Measurements from ENCODE around the gene SHF. TPM values are rescaled to one million over a fixed set of nuclear protein-coding genes. Genes with fewer than 3 reads are reported as not detected.

SHF gene
- total RNA-seq, 1 experiment from 2014 or later: 21.7 TPM

- H4K5ac ChIP-seq (ENCODE audit: insufficient read length, low read depth, low read length): no peak overlapping the region
- TF ChIP-seq, protein P1, sequence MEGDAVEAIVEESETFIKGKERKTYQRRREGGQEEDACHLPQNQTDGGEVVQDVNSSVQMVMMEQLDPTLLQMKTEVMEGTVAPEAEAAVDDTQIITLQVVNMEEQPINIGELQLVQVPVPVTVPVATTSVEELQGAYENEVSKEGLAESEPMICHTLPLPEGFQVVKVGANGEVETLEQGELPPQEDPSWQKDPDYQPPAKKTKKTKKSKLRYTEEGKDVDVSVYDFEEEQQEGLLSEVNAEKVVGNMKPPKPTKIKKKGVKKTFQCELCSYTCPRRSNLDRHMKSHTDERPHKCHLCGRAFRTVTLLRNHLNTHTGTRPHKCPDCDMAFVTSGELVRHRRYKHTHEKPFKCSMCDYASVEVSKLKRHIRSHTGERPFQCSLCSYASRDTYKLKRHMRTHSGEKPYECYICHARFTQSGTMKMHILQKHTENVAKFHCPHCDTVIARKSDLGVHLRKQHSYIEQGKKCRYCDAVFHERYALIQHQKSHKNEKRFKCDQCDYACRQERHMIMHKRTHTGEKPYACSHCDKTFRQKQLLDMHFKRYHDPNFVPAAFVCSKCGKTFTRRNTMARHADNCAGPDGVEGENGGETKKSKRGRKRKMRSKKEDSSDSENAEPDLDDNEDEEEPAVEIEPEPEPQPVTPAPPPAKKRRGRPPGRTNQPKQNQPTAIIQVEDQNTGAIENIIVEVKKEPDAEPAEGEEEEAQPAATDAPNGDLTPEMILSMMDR (conservative IDR thresholded peaks at IDR 0.05): no peak; the same call in 2 of the 3 replicates
- no peak overlapping the region for H3K4ac ChIP-seq (ENCODE audit: low read depth, low read length)
- no CpG with 5 or more reads among the region's 9 CpGs for WGBS (ENCODE audit: extremely low coverage, insufficient read length, low lambda C conversion rate)
- H3K9me3 ChIP-seq (ENCODE audit: control insufficient read depth, low read depth, low read length): no peaks in the 10 kb centered on the region
- Mint-ChIP-seq H3K27me3 (ENCODE audit: low read depth) (peaks cover 2% of the 10 kb centered on the region; the same call in 1 of the 2 replicates), H3K36me3 (ENCODE audit: insufficient read depth in 1 of 3, low read depth in 3 of 3) (peaks cover 0 to 12% (median 2%) of the 10 kb centered on the region in 3 experiments; a peak in 5 of 7 replicates), H3K4me1 (peaks cover 34 to 40% of the 10 kb centered on the region in 2 experiments), H3K4me3 (peak overlapping the region; percentile 54 to 71), H3K9me3 (no peaks in the 10 kb centered on the region), H3K27ac (peak overlapping the region in 1 of 3 experiments; percentile 42; a peak in 1 of 7 replicates)
- no peak overlapping the region for H2BK15ac ChIP-seq (ENCODE audit: low read depth, low read length)
- H2BK120ac ChIP-seq (ENCODE audit: low read depth, low read length, poor library complexity, severe bottlenecking): no peak overlapping the region
- no peak overlapping the region for H2AK5ac ChIP-seq (ENCODE audit: insufficient read length, low read length)
- no peak overlapping the region for H4K8ac ChIP-seq (replicated peaks; ENCODE audit: insufficient read length, low read depth, low read length)
- no peaks in the 10 kb centered on the region for H4K20me1 ChIP-seq (ENCODE audit: control insufficient read depth, insufficient read depth, insufficient read length)
- peaks cover 7% of the 10 kb centered on the region for H3K4me1 ChIP-seq (ENCODE audit: insufficient read depth, low read length)
- H3K4me2 ChIP-seq (ENCODE audit: insufficient read depth, insufficient read length, low read length): peak overlapping the region; percentile 13
- H2BK12ac ChIP-seq (ENCODE audit: insufficient read length, low read depth, low read length): no peak overlapping the region
- H2AFZ ChIP-seq (ENCODE audit: low read length): no peak overlapping the region
- H2BK5ac ChIP-seq (ENCODE audit: insufficient read length, low read length): no peak overlapping the region
- no peaks in the 10 kb centered on the region for H3K23me2 ChIP-seq (ENCODE audit: insufficient read length, low read depth, low read length, poor library complexity, severe bottlenecking)
- H4K91ac ChIP-seq (ENCODE audit: insufficient read length, low read depth, low read length): no peak overlapping the region
- H3K27ac ChIP-seq (ENCODE audit: insufficient read length, low read depth, low read length): no peak overlapping the region
- no peaks in the 10 kb centered on the region for H3K79me1 ChIP-seq (ENCODE audit: insufficient read depth, low read depth, low read length, poor library complexity, severe bottlenecking)
- H3K79me2 ChIP-seq (ENCODE audit: insufficient read depth, low read length): no peaks in the 10 kb centered on the region
- no peaks in the 10 kb centered on the region for H3K27me3 ChIP-seq (ENCODE audit: insufficient read depth, low read length)
- H3K9ac ChIP-seq (ENCODE audit: extremely low read depth, insufficient read length, low read length): no peak overlapping the region
- H3K14ac ChIP-seq (ENCODE audit: insufficient read depth, low read length): no peak overlapping the region
- no peak overlapping the region for H3K23ac ChIP-seq (ENCODE audit: insufficient read length, low read depth, low read length)
- DNase-seq: no peak
- no peak overlapping the region for H3K18ac ChIP-seq (ENCODE audit: insufficient read length, low read depth, low read length)
- no peak overlapping the region for H3T11ph ChIP-seq (ENCODE audit: low read length)
- no peak overlapping the region for H3K56ac ChIP-seq (ENCODE audit: insufficient read length, low read depth, low read length)
- no peak overlapping the region for H2BK20ac ChIP-seq (ENCODE audit: low read depth, low read length, poor library complexity, severe bottlenecking)
Observed at GRCh38 chr15:45167631-45168205, 20.0 kb downstream of the SHF start.
